Heart left ventricle (tissue), 13 donors: ENCODE results near the gene FCHSD1.

Experiments used
- POLR2A ChIP-seq, 2 donors: fragments of 450-650 bp; IDR thresholded peaks; one replicate each; pipeline ENCODE4 v1.6.1; 2017; ENCODE audit warnings: antibody characterized with exemption in 2 of 2, mild to moderate bottlenecking in 2 of 2, moderate library complexity in 2 of 2
- TF ChIP-seq, protein P1 (sequence below), 12 donors: fragments of 200-600 bp; sonication (generic) in 4 of 12; IDR thresholded peaks; one replicate each; pipeline versions ENCODE4 v1.5.0 to v1.8.0; 2018 to 2022; ENCODE audit warnings: antibody characterized with exemption in 12 of 12, mild to moderate bottlenecking in 5 of 12
- donor health status: ischemic (EF 13 %, LVEDD 7.1; RV severe dilation, severe dysfunction).
- donor health status: DM: no; HTN: yes; CAD: no.
- donor health status: DM: no; HTN: no; CAD: no.
- donor health status: ischemic (EF 25% LVEDD 6.9; RV normal size, moderate dysfunction).
- donor health status: ischemic (EF 25% LVEDD 5.7; RV mildly dilated, moderate dysfunction).
- donor health status: ischemic (EF 35%, LVEDD 5.7; RV mildly dilated, moderate dysfunction).
- donor health status: nonischemic (EF 11% LVEDD 7.7; RV severe dilation, severe dysfunction).
- donor health status: DM: yes; HTN: yes; CAD: no.
- donor health status: PGD.
- donor health status: ischemic (EF 29% LVEDD 5.4; RV normal size, mild dysfunction).
- donor health status: nonischemic (EF 23%, LVEDD 6.1; RV moderate dilation, normal function).

DNA sequence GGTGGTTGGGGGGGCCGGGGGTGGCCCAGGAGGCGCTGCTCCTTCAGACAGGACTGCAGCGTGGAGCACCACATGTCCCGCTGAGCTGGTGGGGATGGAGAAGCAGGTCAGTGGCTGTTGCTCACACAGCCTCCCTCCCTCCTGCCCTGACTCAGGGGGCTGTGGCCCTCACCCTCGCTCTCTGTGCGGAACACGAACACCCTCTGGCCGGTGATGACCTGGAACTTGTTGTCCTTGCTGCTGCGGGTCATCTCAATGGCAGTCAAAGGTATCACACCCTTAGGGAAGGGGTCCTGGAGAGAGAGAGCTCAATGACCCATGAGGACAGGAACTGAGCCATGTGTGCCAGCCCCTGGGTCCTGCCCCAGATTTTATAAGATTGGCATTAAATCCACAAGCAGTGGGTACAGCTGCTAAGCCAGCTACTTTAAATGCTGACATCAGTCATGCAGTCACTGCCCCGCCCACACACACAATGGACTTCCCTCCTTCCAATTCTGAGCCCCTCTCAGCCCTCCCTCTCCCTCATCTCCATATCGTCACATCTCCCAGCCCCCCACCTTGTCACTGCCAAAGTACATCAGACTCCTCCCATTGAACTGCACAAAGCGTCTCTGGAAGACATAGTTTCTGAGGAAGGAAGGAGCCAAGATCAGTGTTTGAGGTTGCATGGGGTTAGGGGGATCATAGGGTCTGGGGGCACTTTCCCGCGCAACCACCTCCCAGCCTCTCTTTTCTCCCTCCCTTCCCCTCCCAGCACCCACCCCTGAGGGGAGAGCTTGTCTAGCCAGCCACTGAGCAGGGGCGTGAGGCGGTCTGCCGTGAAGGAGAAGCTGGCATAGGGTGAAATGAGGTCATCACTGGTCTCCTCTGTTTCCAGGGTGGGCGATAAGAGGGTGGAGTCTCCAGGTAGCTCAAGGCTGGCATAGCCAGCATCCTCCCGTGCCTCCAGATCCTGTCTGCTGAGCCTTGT lies 21.9 kb upstream of the FCHSD1 start:
- TF ChIP-seq, protein P1, sequence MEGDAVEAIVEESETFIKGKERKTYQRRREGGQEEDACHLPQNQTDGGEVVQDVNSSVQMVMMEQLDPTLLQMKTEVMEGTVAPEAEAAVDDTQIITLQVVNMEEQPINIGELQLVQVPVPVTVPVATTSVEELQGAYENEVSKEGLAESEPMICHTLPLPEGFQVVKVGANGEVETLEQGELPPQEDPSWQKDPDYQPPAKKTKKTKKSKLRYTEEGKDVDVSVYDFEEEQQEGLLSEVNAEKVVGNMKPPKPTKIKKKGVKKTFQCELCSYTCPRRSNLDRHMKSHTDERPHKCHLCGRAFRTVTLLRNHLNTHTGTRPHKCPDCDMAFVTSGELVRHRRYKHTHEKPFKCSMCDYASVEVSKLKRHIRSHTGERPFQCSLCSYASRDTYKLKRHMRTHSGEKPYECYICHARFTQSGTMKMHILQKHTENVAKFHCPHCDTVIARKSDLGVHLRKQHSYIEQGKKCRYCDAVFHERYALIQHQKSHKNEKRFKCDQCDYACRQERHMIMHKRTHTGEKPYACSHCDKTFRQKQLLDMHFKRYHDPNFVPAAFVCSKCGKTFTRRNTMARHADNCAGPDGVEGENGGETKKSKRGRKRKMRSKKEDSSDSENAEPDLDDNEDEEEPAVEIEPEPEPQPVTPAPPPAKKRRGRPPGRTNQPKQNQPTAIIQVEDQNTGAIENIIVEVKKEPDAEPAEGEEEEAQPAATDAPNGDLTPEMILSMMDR (IDR thresholded peaks at IDR 0.05), result no peak
- no peak for TF ChIP-seq POLR2A (IDR thresholded peaks at IDR 0.05)
